ENCODE data around the gene SNCA.

SNCA gene

GRCh38 chr4:89704651-89705395 lies 132.1 kb downstream of the SNCA start:
- no peak for TF ChIP-seq CTCF (conservative IDR thresholded peaks at IDR 0.05; ENCODE audit: low read depth, low read length)
- H3K4me3 ChIP-seq (ENCODE audit: low read depth, low read length): no peak overlapping the region
- no peak for DNase-seq (ENCODE audit: low read depth)

- no peak for DNase-seq (ENCODE audit: low read depth)
- H3K4me3 ChIP-seq (ENCODE audit: low read depth, low read length): no peak overlapping the region
- TF ChIP-seq CTCF (conservative IDR thresholded peaks at IDR 0.05; ENCODE audit: low read depth, low read length): no peak
Measured at GRCh38 chr4:89703829-89704590, 133.0 kb downstream of the SNCA start.

DNA sequence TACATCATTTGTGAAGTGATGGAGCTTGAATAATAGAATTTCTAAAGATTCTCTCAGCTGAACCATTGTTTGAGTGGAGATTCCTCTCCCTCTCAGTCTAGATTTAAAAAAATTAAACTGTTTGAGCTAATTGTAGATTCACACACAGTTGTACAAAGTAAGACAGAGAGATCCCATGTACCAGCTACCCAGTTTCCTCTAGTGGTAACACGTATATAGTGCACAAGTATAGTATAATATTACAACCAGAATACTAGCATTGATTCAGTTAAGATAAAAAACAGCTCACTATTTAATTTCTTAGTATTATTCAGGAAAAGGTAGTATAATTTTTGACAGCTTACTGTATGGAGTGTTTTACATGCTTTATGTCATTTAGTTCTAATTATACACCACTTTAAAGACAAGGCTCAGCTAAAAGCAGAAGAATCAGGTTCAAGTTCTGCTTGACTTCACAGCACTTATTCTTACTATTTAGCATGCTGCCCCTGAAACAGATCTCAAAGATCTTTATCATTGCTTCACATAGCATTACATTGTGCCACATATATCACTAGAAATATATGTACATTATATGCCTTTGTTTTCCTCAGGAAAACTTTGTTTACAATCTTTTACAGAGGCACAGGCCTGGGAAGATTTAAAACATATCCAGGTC lies 136.1 kb downstream of the SNCA start:
- no peak for DNase-seq (ENCODE audit: low read depth)
- H3K4me3 ChIP-seq (ENCODE audit: low read depth, low read length): no peak overlapping the region
- no peak for TF ChIP-seq CTCF (conservative IDR thresholded peaks at IDR 0.05; ENCODE audit: low read depth, low read length)

DNA sequence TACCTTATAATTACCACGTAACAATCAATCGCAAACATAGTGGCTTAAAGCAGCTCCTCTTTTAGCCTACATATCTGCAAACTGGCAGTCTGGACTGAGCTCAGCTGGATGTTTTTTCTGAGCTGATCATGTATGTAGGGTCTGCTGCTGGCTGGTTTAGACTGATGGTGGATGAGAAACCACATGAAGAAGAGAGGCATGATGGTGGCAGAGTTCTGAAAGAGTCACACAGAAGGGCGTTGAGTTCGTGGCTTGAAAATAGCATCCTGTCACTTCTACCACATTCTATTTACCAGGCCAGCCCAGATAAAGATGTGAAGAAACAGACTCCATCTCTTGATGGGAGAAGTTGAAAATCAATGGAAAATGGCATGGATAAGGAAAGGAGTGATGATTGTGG lies 151.3 kb downstream of the SNCA start:
- no peak overlapping the region for H3K4me3 ChIP-seq (ENCODE audit: low read depth, low read length)
- TF ChIP-seq CTCF (conservative IDR thresholded peaks at IDR 0.05; ENCODE audit: low read depth, low read length): no peak
- DNase-seq (ENCODE audit: low read depth): no peak

- no peak overlapping the region for H3K4me3 ChIP-seq (ENCODE audit: low read depth, low read length)
- TF ChIP-seq CTCF (conservative IDR thresholded peaks at IDR 0.05; ENCODE audit: low read depth, low read length): no peak
- DNase-seq (ENCODE audit: low read depth): no peak
Measured at GRCh38 chr4:89685277-89685676, 151.7 kb downstream of the SNCA start.

- no peak for DNase-seq (ENCODE audit: low read depth)
- TF ChIP-seq CTCF (conservative IDR thresholded peaks at IDR 0.05; ENCODE audit: low read depth, low read length): no peak
- no peak overlapping the region for H3K4me3 ChIP-seq (ENCODE audit: low read depth, low read length)
Measured at GRCh38 chr4:89684536-89684935, 152.4 kb downstream of the SNCA start.
